HepG2 (cell line): Measurements from ENCODE around the gene ENDOG. TPM values are rescaled to one million over a fixed set of nuclear protein-coding genes. Genes with fewer than 3 reads are reported as not detected.

Source experiments
- ARNT ChIP-seq: fragments of 450-650 bp; IDR thresholded peaks from 2 replicates; pipeline ENCODE4 v1.6.1; 2017
- CENPT ChIP-seq: sonication (generic); formaldehyde crosslinking; IDR thresholded peaks from 2 replicates; pipeline ENCODE4 v1.8.0; 2022; ENCODE audit warnings: low read depth, mild to moderate bottlenecking, moderate library complexity, missing genetic modification reagents
- ERF ChIP-seq: IDR thresholded peaks from 2 replicates; pipeline ENCODE4 v1.6.1; 2018; ENCODE audit warnings: missing biosample characterization, missing genetic modification reagents
- FOXA3 ChIP-seq: IDR thresholded peaks from 2 replicates; pipeline ENCODE4 v1.6.1; 2016; ENCODE audit warnings: missing genetic modification reagents, missing compliant biosample characterization
- HNF4G ChIP-seq, 2 experiments: sonication (generic) in 1 of 2; formaldehyde crosslinking in 1 of 2; IDR thresholded peaks; 2 replicates each; pipeline versions ENCODE4 v1.4.0 to v1.6.1; 2011 to 2020; ENCODE audit warnings: borderline replicate concordance in 2 of 2, low read depth in 2 of 2, mild to moderate bottlenecking in 2 of 2, low read length in 1 of 2, missing genetic modification reagents in 1 of 2, moderate library complexity in 1 of 2
- MED8 ChIP-seq: sonication (generic); formaldehyde crosslinking; IDR thresholded peaks from 2 replicates; pipeline ENCODE4 v1.8.1; 2023; ENCODE audit warnings: mild to moderate bottlenecking, missing genetic modification reagents; ENCODE audit not compliant: insufficient replicate concordance
- NFE2L2 ChIP-seq: fragments of 150-350 bp; IDR thresholded peaks from 2 replicates; pipeline ENCODE4 v1.6.1; 2014; ENCODE audit warnings: low read length
- RFXANK ChIP-seq: IDR thresholded peaks from 2 replicates; pipeline ENCODE4 v1.6.1; 2016
- TBP ChIP-seq: sonication (generic); formaldehyde crosslinking; IDR thresholded peaks from 2 replicates; pipeline ENCODE4 v1.5.0; 2020; ENCODE audit warnings: missing genetic modification reagents
- ZNF343 ChIP-seq: sonication (generic); formaldehyde crosslinking; IDR thresholded peaks from 2 replicates; pipeline ENCODE4 v1.4.0; 2020; ENCODE audit warnings: mild to moderate bottlenecking, missing genetic modification reagents
- ZNF552 ChIP-seq: sonication (generic); formaldehyde crosslinking; IDR thresholded peaks from 2 replicates; pipeline ENCODE4 v1.9.0; 2022; ENCODE audit warnings: missing genetic modification reagents, mild to moderate bottlenecking, borderline replicate concordance
- ZNF589 ChIP-seq: sonication (generic); formaldehyde crosslinking; conservative IDR thresholded peaks from 2 replicates; pipeline ENCODE4 v1.8.0; 2022; ENCODE audit warnings: mild to moderate bottlenecking, moderate library complexity, missing genetic modification reagents
- ZNF772 ChIP-seq: sonication (generic); formaldehyde crosslinking; IDR thresholded peaks from 2 replicates; pipeline ENCODE4 v1.5.0; 2020; ENCODE audit warnings: mild to moderate bottlenecking, missing genetic modification reagents
- ZNF790 ChIP-seq: sonication (generic); formaldehyde crosslinking; IDR thresholded peaks from 2 replicates; pipeline ENCODE4 v1.8.0; 2022; ENCODE audit warnings: missing genetic modification reagents, mild to moderate bottlenecking, borderline replicate concordance
- polyA plus RNA-seq, 8 experiments: library from polyadenylated mRNA; depleted of rRNA in 3 of 8; stranded (reverse) in 7 of 8; unstranded in 1 of 8; fragments of >200 nt; fragmentation: Illumina TruSeq in 4 of 8; extraction: Trizol in 4 of 8; gene quantifications; 2 replicates each; pipeline versions ENCODE4 v1.2.1 to v1.2.3, GENCODE V29; 2011 to 2016; ENCODE audit warnings: low read depth in 4 of 8, missing spikeins in 1 of 8, mixed read lengths in 1 of 8; ENCODE audit not compliant: insufficient read depth in 1 of 8
- total RNA-seq, 5 experiments: library from RNA; depleted of rRNA; stranded (reverse); fragments of >200 nt; fragmentation: Illumina TruSeq; extraction: Trizol; gene quantifications; 2 replicates each; pipeline ENCODE4 v1.2.3, GENCODE V29; 2016; ENCODE audit warnings: low read depth in 1 of 5
- TF ChIP-seq, protein P1 (sequence below): sonication (generic); formaldehyde crosslinking; IDR thresholded peaks from 2 replicates; pipeline ENCODE4 v1.4.0; 2020; ENCODE audit warnings: missing genetic modification reagents, borderline replicate concordance
- TF ChIP-seq, protein P2 (sequence below): IDR thresholded peaks from 2 replicates; pipeline ENCODE4 v1.6.1; 2016; ENCODE audit warnings: missing genetic modification reagents, missing compliant biosample characterization
- TF ChIP-seq, protein P3 (sequence below): sonication (generic); formaldehyde crosslinking; IDR thresholded peaks from 2 replicates; pipeline ENCODE4 v1.4.0; 2020; ENCODE audit warnings: mild to moderate bottlenecking, missing genetic modification reagents
- TF ChIP-seq, protein P4 (sequence below): sonication (generic); formaldehyde crosslinking; IDR thresholded peaks from 2 replicates; pipeline ENCODE4 v1.4.0; 2020; ENCODE audit warnings: mild to moderate bottlenecking, missing genetic modification reagents, borderline replicate concordance
- TF ChIP-seq, protein P5 (sequence below): sonication (generic); formaldehyde crosslinking; IDR thresholded peaks from 2 replicates; pipeline ENCODE4 v1.8.0; 2022; ENCODE audit warnings: mild to moderate bottlenecking, missing genetic modification reagents, moderate library complexity

ENDOG gene
- total and polyA plus RNA-seq, 2 of the 13 experiments (the other 11 are each of a cell fraction or from before 2014, with no cell fraction given): 26.3 to 28.8 TPM

DNA sequence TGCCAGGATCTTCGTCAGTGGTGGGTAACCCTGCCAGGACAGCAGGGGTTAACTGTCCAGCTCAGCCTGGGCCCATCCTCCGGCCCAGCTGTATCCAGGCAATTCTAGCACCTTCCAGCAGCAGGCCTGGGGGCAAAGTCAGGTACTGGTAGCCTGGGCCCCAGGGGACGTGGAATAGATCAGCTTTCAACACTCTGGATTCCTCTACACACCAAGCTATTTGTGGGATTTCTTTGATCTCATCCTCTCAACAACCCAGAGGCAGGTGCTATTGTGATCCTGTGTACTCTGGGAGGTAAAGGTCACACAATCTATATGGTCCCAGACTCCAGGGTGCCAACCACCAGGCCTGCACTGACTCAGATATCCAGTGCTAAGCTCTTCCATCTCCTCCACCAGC lies 20.0 kb downstream of the ENDOG start (continued):
- TF ChIP-seq, protein P1, sequence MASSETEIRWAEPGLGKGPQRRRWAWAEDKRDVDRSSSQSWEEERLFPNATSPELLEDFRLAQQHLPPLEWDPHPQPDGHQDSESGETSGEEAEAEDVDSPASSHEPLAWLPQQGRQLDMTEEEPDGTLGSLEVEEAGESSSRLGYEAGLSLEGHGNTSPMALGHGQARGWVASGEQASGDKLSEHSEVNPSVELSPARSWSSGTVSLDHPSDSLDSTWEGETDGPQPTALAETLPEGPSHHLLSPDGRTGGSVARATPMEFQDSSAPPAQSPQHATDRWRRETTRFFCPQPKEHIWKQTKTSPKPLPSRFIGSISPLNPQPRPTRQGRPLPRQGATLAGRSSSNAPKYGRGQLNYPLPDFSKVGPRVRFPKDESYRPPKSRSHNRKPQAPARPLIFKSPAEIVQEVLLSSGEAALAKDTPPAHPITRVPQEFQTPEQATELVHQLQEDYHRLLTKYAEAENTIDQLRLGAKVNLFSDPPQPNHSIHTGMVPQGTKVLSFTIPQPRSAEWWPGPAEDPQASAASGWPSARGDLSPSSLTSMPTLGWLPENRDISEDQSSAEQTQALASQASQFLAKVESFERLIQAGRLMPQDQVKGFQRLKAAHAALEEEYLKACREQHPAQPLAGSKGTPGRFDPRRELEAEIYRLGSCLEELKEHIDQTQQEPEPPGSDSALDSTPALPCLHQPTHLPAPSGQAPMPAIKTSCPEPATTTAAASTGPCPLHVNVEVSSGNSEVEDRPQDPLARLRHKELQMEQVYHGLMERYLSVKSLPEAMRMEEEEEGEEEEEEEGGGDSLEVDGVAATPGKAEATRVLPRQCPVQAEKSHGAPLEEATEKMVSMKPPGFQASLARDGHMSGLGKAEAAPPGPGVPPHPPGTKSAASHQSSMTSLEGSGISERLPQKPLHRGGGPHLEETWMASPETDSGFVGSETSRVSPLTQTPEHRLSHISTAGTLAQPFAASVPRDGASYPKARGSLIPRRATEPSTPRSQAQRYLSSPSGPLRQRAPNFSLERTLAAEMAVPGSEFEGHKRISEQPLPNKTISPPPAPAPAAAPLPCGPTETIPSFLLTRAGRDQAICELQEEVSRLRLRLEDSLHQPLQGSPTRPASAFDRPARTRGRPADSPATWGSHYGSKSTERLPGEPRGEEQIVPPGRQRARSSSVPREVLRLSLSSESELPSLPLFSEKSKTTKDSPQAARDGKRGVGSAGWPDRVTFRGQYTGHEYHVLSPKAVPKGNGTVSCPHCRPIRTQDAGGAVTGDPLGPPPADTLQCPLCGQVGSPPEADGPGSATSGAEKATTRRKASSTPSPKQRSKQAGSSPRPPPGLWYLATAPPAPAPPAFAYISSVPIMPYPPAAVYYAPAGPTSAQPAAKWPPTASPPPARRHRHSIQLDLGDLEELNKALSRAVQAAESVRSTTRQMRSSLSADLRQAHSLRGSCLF (CRISPR knock-in tag): no peak
- no peak for TF ChIP-seq NFE2L2
- TF ChIP-seq, protein P2, sequence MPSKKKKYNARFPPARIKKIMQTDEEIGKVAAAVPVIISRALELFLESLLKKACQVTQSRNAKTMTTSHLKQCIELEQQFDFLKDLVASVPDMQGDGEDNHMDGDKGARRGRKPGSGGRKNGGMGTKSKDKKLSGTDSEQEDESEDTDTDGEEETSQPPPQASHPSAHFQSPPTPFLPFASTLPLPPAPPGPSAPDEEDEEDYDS (CRISPR knock-in tag): no peak
- TF ChIP-seq HNF4G (IDR thresholded peaks at IDR 0.05; ENCODE audit: borderline replicate concordance, low read depth, low read length): peak; percentile 88
- peak; percentile 69; the same call in 1 of the 2 replicates for TF ChIP-seq HNF4G (CRISPR knock-in tag; IDR thresholded peaks at IDR 0.05; ENCODE audit: borderline replicate concordance, low read depth)
- TF ChIP-seq ZNF589 (CRISPR knock-in tag): no peak
- TF ChIP-seq, protein P3, sequence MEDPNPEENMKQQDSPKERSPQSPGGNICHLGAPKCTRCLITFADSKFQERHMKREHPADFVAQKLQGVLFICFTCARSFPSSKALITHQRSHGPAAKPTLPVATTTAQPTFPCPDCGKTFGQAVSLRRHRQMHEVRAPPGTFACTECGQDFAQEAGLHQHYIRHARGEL (CRISPR knock-in tag): no peak
- peak; percentile 86 for TF ChIP-seq FOXA3 (CRISPR knock-in tag)
- no peak for TF ChIP-seq MED8 (CRISPR knock-in tag)
- peak; percentile 66; the same call in 1 of the 2 replicates for TF ChIP-seq ZNF790
- TF ChIP-seq, protein P4, sequence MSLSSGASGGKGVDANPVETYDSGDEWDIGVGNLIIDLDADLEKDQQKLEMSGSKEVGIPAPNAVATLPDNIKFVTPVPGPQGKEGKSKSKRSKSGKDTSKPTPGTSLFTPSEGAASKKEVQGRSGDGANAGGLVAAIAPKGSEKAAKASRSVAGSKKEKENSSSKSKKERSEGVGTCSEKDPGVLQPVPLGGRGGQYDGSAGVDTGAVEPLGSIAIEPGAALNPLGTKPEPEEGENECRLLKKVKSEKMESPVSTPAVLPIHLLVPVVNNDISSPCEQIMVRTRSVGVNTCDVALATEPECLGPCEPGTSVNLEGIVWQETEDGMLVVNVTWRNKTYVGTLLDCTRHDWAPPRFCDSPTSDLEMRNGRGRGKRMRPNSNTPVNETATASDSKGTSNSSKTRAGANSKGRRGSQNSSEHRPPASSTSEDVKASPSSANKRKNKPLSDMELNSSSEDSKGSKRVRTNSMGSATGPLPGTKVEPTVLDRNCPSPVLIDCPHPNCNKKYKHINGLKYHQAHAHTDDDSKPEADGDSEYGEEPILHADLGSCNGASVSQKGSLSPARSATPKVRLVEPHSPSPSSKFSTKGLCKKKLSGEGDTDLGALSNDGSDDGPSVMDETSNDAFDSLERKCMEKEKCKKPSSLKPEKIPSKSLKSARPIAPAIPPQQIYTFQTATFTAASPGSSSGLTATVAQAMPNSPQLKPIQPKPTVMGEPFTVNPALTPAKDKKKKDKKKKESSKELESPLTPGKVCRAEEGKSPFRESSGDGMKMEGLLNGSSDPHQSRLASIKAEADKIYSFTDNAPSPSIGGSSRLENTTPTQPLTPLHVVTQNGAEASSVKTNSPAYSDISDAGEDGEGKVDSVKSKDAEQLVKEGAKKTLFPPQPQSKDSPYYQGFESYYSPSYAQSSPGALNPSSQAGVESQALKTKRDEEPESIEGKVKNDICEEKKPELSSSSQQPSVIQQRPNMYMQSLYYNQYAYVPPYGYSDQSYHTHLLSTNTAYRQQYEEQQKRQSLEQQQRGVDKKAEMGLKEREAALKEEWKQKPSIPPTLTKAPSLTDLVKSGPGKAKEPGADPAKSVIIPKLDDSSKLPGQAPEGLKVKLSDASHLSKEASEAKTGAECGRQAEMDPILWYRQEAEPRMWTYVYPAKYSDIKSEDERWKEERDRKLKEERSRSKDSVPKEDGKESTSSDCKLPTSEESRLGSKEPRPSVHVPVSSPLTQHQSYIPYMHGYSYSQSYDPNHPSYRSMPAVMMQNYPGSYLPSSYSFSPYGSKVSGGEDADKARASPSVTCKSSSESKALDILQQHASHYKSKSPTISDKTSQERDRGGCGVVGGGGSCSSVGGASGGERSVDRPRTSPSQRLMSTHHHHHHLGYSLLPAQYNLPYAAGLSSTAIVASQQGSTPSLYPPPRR (CRISPR knock-in tag): peak; percentile 94
- no peak for TF ChIP-seq ARNT
- TF ChIP-seq ERF (CRISPR knock-in tag): peak; percentile 52; the same call in 1 of the 2 replicates
- peak; percentile 63; the same call in 1 of the 2 replicates for TF ChIP-seq ZNF772 (CRISPR knock-in tag)
- no peak for TF ChIP-seq CENPT (CRISPR knock-in tag)
- TF ChIP-seq, protein P5, sequence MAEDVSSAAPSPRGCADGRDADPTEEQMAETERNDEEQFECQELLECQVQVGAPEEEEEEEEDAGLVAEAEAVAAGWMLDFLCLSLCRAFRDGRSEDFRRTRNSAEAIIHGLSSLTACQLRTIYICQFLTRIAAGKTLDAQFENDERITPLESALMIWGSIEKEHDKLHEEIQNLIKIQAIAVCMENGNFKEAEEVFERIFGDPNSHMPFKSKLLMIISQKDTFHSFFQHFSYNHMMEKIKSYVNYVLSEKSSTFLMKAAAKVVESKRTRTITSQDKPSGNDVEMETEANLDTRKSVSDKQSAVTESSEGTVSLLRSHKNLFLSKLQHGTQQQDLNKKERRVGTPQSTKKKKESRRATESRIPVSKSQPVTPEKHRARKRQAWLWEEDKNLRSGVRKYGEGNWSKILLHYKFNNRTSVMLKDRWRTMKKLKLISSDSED (CRISPR knock-in tag): no peak
- TF ChIP-seq ZNF343: no peak
- TF ChIP-seq TBP: no peak
- TF ChIP-seq RFXANK (CRISPR knock-in tag): no peak
- TF ChIP-seq ZNF552 (CRISPR knock-in tag): no peak
